SK-N-SH treated with all-trans-retinoic acid at 6 μM for 48 hours (cell line): ENCODE results near the gene FNDC1.

Experiments
- ARNTL ChIP-seq: fragments of 450-650 bp; formaldehyde crosslinking; IDR thresholded peaks from 2 replicates; pipeline ENCODE4 v1.5.0; 2020; ENCODE audit warnings: low read depth, mild to moderate bottlenecking, moderate library complexity, borderline replicate concordance
- CSDC2 ChIP-seq: fragments of 250-450 bp; sonication (Bioruptor Pico); IDR thresholded peaks from 2 replicates; pipeline ENCODE4 v1.5.0; 2020; ENCODE audit warnings: mild to moderate bottlenecking, moderate library complexity
- CSRNP3 ChIP-seq: fragments of 250-450 bp; sonication (Bioruptor Pico); IDR thresholded peaks from 2 replicates; pipeline ENCODE4 v1.5.1; 2021; ENCODE audit warnings: mild to moderate bottlenecking, moderate library complexity
- GLIS3 ChIP-seq: fragments of 250-450 bp; sonication (Bioruptor Pico); IDR thresholded peaks from 2 replicates; pipeline ENCODE4 v1.5.0; 2020; ENCODE audit warnings: mild to moderate bottlenecking, moderate library complexity
- SNAI2 ChIP-seq: fragments of 250-450 bp; sonication (Bioruptor Pico); IDR thresholded peaks from 2 replicates; pipeline ENCODE4 v1.5.0; 2020; ENCODE audit warnings: mild to moderate bottlenecking, moderate library complexity
- ZC3H10 ChIP-seq: fragments of 250-450 bp; sonication (Bioruptor Pico); IDR thresholded peaks from 2 replicates; pipeline ENCODE4 v1.5.1; 2021; ENCODE audit warnings: mild to moderate bottlenecking, moderate library complexity
- ZNF8 ChIP-seq: fragments of 450-650 bp; formaldehyde crosslinking; IDR thresholded peaks from 2 replicates; pipeline ENCODE4 v1.5.0; 2020; ENCODE audit warnings: mild to moderate bottlenecking, moderate library complexity
- TF ChIP-seq, protein P1 (sequence below): fragments of 250-450 bp; sonication (Bioruptor Pico); IDR thresholded peaks from 2 replicates; pipeline ENCODE4 v1.5.1; 2020; ENCODE audit warnings: low read depth, mild to moderate bottlenecking, moderate library complexity

DNA sequence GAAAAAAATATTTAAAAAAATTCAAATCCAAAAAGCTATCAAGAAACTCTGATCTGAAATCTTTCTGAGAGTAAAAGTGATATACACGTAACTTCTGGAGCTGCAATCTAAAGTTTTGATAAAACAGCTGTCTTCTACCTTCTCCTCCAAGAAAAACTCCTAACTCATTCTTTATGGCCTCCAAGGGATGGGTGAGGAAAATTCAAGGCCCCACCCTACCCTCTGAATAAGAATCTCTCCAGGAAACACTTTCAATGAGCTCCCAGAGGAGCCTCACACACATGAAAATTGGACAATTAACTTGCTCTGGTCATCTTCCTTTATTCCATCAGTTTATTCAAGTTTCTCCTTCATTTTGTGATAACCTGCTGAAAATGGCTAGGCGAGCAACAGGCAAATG is 93.4 kb downstream of the FNDC1 start:
- TF ChIP-seq ZC3H10 (CRISPR knock-in tag) (no peak), CSDC2 (CRISPR knock-in tag) (no peak), ARNTL (CRISPR knock-in tag) (no peak), GLIS3 (CRISPR knock-in tag) (no peak), SNAI2 (CRISPR knock-in tag) (no peak), CSRNP3 (no peak), ZNF8 (CRISPR knock-in tag) (no peak)
- TF ChIP-seq, protein P1, sequence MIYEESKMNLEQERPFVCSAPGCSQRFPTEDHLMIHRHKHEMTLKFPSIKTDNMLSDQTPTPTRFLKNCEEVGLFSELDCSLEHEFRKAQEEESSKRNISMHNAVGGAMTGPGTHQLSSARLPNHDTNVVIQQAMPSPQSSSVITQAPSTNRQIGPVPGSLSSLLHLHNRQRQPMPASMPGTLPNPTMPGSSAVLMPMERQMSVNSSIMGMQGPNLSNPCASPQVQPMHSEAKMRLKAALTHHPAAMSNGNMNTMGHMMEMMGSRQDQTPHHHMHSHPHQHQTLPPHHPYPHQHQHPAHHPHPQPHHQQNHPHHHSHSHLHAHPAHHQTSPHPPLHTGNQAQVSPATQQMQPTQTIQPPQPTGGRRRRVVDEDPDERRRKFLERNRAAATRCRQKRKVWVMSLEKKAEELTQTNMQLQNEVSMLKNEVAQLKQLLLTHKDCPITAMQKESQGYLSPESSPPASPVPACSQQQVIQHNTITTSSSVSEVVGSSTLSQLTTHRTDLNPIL, result no peak
